HCT116 (cell line): Measurements from ENCODE around the gene TSPAN5. TPM values are rescaled to one million over a fixed set of nuclear protein-coding genes. Genes with fewer than 3 reads are reported as not detected.

Source experiments
- ATAC-seq: fragments of 200-7000 bp; cut with Tn5 transposase; 2 replicates; pipeline ENCODE4 v1.9.1; 2020; ENCODE audit warnings: mild to moderate bottlenecking, moderate library complexity
- BruUV-seq: library from RNA; stranded (reverse); fragments of 400-500 nt; replicated peaks from 2 replicates; lab custom pipeline; 2021; lab: Mats Ljungman, UMichigan
- CTCF ChIA-PET: fragments of 300-600 bp; sonication (Branson Sonifier 250); formaldehyde crosslinking; loops from one replicate; lab custom pipeline; 2021; ENCODE audit warnings: antibody characterized with exemption; lab: Charles Lee
- POLR2A ChIA-PET: fragments of 300-600, 350-600 bp; sonication (Branson Sonifier 250); formaldehyde crosslinking; loops from one replicate; lab custom pipeline; 2021; ENCODE audit warnings: antibody characterized with exemption; lab: Charles Lee
- RAD21 ChIA-PET, 2 experiments: fragments of 300-600 bp; sonication (Branson Sonifier 250); formaldehyde crosslinking; loops; one replicate each; lab custom pipeline; 2023; ENCODE audit warnings: low total read pairs in 2 of 2; ENCODE audit not compliant: uncharacterized antibody in 2 of 2, unreplicated experiment in 2 of 2, low non-redundant PET in 1 of 2; lab: Charles Lee
- DNase-seq: peaks from one replicate; pipeline ENCODE4 v3.0.0-alpha.2; 2010; ENCODE audit warnings: low read depth, low spot score
- H2AFZ ChIP-seq: fragments of 200-600 bp; shearing (Covaris generic), sonication (generic); 2 replicates; pipeline ENCODE4 v1.6.1; 2017; ENCODE audit warnings: low read depth, mixed run types, mixed read lengths, antibody characterized with exemption, low read length; ENCODE audit not compliant: poor library complexity, severe bottlenecking
- H3K27ac ChIP-seq: 2 replicates; pipeline ENCODE4 v1.5.1; 2012; ENCODE audit warnings: low read depth, low read length
- H3K27me3 ChIP-seq: fragments of 200-600 bp; sonication (generic); 2 replicates; pipeline ENCODE4 v1.6.1; 2016; ENCODE audit warnings: mixed run types, low read length, mixed read lengths; ENCODE audit not compliant: insufficient read depth
- H3K36me3 ChIP-seq, 2 experiments: fragments of 200-500 bp in 1 of 2; fragments of 200-600 bp in 1 of 2; sonication (Bioruptor generic) in 1 of 2; sonication (generic) in 1 of 2; 2 replicates each; pipeline versions ENCODE4 v1.5.1 to v1.6.1; 2014 to 2016; ENCODE audit warnings: low read length in 2 of 2, inconsistent platforms in 1 of 2, mixed read lengths in 1 of 2, mixed run types in 1 of 2; ENCODE audit not compliant: insufficient read depth in 2 of 2, control insufficient read depth in 1 of 2
- H3K4me1 ChIP-seq, 2 experiments: fragments of 200-600 bp in 1 of 2; sonication (generic) in 1 of 2; 2 replicates each; pipeline versions ENCODE4 v1.5.1 to v1.6.1; 2012 to 2017; ENCODE audit warnings: low read length in 2 of 2, inconsistent platforms in 1 of 2, mild to moderate bottlenecking in 1 of 2, mixed read lengths in 1 of 2, mixed run types in 1 of 2, moderate library complexity in 1 of 2; ENCODE audit not compliant: insufficient read depth in 2 of 2, control insufficient read depth in 1 of 2
- H3K4me2 ChIP-seq: fragments of 200-600 bp; sonication (generic); 2 replicates; pipeline ENCODE4 v1.6.1; 2017; ENCODE audit warnings: mixed run types, low read length, mixed read lengths
- H3K4me3 ChIP-seq, 2 experiments: fragments of 200-600 bp in 1 of 2; sonication (generic) in 1 of 2; replicated peaks in 1 of 2; 2 replicates each; pipeline ENCODE4 v1.5.1; 2011 to 2016; ENCODE audit warnings: low read length in 2 of 2, control low read depth in 1 of 2, low read depth in 1 of 2, mild to moderate bottlenecking in 1 of 2, mixed read lengths in 1 of 2, mixed run types in 1 of 2
- H3K79me2 ChIP-seq: fragments of 200-600 bp; sonication (generic); 2 replicates; pipeline ENCODE4 v1.6.1; 2017; ENCODE audit warnings: mild to moderate bottlenecking, mixed run types, low read length, moderate library complexity, mixed read lengths; ENCODE audit not compliant: insufficient read depth
- H3K9ac ChIP-seq: fragments of 200-600 bp; sonication (generic); 2 replicates; pipeline ENCODE4 v1.6.1; 2016; ENCODE audit warnings: low read length, mixed read lengths
- H3K9me2 ChIP-seq: fragments of 200-600 bp; sonication (generic), shearing (Covaris generic); 2 replicates; pipeline ENCODE4 v1.6.1; 2017; ENCODE audit warnings: mixed run types, mild to moderate bottlenecking, moderate library complexity; ENCODE audit not compliant: insufficient read depth
- H3K9me3 ChIP-seq, 2 experiments: fragments of 200-500 bp in 1 of 2; fragments of 200-600 bp in 1 of 2; sonication (Bioruptor generic) in 1 of 2; sonication (generic) in 1 of 2; 2 replicates each; pipeline ENCODE4 v1.6.1; 2014 to 2017; ENCODE audit warnings: low read length in 2 of 2, mixed read lengths in 2 of 2, inconsistent platforms in 1 of 2, low read depth in 1 of 2, mild to moderate bottlenecking in 1 of 2, mixed run types in 1 of 2, moderate library complexity in 1 of 2; ENCODE audit not compliant: control insufficient read depth in 1 of 2, insufficient read depth in 1 of 2
- H4K20me1 ChIP-seq: fragments of 200-600 bp; sonication (generic), shearing (Covaris generic); 2 replicates; pipeline ENCODE4 v1.6.1; 2017; ENCODE audit warnings: mixed run types, mild to moderate bottlenecking, moderate library complexity; ENCODE audit not compliant: insufficient read depth
- CBX3 ChIP-seq: IDR thresholded peaks from 2 replicates; pipeline ENCODE4 v1.6.1; 2012; ENCODE audit warnings: low read depth
- CEBPB ChIP-seq: IDR thresholded peaks from 2 replicates; pipeline ENCODE4 v1.6.1; 2012; ENCODE audit warnings: low read depth
- EGR1 ChIP-seq: IDR thresholded peaks from 2 replicates; pipeline ENCODE4 v1.6.1; 2012; ENCODE audit warnings: low read depth
- ELF1 ChIP-seq: IDR thresholded peaks from 2 replicates; pipeline ENCODE4 v1.6.1; 2012; ENCODE audit warnings: low read depth, borderline replicate concordance
- EZH2 ChIP-seq: fragments of 200-600 bp; sonication (generic); IDR thresholded peaks from 2 replicates; pipeline ENCODE4 v1.6.1; 2017; ENCODE audit warnings: antibody characterized with exemption, mixed run types
- EZH2phosphoT487 ChIP-seq: fragments of 200-600 bp; IDR thresholded peaks from 2 replicates; pipeline ENCODE4 v1.6.1; 2018; ENCODE audit warnings: antibody characterized with exemption, borderline replicate concordance
- RAD21 ChIP-seq: IDR thresholded peaks from 2 replicates; pipeline ENCODE4 v1.6.1; 2012; ENCODE audit warnings: low read depth, mild to moderate bottlenecking
- REST ChIP-seq: IDR thresholded peaks from 2 replicates; pipeline ENCODE4 v1.6.1; 2012; ENCODE audit warnings: low read depth
- SRF ChIP-seq: IDR thresholded peaks from 2 replicates; pipeline ENCODE4 v1.6.1; 2012; ENCODE audit warnings: low read depth
- YY1 ChIP-seq: IDR thresholded peaks from 2 replicates; pipeline ENCODE4 v1.6.1; 2011; ENCODE audit warnings: low read length, low read depth, moderate library complexity, mild to moderate bottlenecking; ENCODE audit not compliant: insufficient replicate concordance; ENCODE audit errors: extremely low read depth
- ZNF274 ChIP-seq: fragments of 200-500 bp; sonication (Bioruptor generic); IDR thresholded peaks from 2 replicates; pipeline ENCODE4 v1.6.1; 2014; ENCODE audit warnings: mild to moderate bottlenecking, low read depth, low read length, inconsistent platforms
- intact Hi-C: fragments of 100-400 bp; cut with micrococcal nuclease; formaldehyde crosslinking; loops from 2 replicates; pipeline ENCODE4 v1.10.0; 2022
- total RNA-seq: library from RNA; stranded (reverse); gene quantifications from one replicate; pipeline ENCODE4 v1.2.1, GENCODE V29; 2021; ENCODE audit not compliant: unreplicated experiment
- TF ChIP-seq, protein P1 (sequence below): IDR thresholded peaks from 2 replicates; pipeline ENCODE4 v1.6.1; 2012
- TF ChIP-seq, protein P2 (sequence below): IDR thresholded peaks from 2 replicates; pipeline ENCODE4 v1.6.1; 2011; ENCODE audit warnings: mild to moderate bottlenecking, low read length, moderate library complexity; ENCODE audit not compliant: insufficient replicate concordance; ENCODE audit errors: extremely low read depth

The TSPAN5 gene
- total RNA-seq, 1 experiment from 2014 or later, result 56.8 TPM

DNA sequence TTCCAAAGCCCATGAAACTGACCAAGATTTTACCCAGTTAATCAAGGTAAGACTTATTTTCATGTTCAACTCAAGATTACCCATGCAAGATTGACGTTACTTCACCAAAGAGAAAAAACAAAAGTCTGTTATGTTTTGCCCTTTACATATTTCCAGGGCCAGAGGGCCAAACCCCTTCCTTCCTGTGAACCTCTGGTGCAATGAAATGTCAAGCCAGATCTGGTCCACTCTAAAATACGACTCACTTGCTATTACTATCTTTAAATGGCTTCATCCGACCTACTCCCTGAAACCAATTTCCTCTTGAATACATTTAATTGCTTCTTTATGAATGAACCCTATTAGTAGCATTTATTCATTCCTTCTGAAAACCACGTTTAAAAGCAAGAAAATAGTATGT, 33.0 kb downstream of the TSPAN5 start:
- intact Hi-C loops, result loop anchor here (10.0 kb wide), 2 partner anchors 111 to 161 kb away; no protein-coding TSS in a partner anchor
- Histone ChIP-seq H4K20me1 (no peaks in the 10 kb centered on the region), H3K27ac (peak overlapping the region; percentile 87), H3K36me3 (no peaks in the 10 kb centered on the region)
- POLR2A ChIA-PET, result no interaction called here
- TF ChIP-seq CBX3, result no peak
- TF ChIP-seq EZH2, result no peak
- TF ChIP-seq EGR1, result no peak
- TF ChIP-seq SRF, result no peak
- TF ChIP-seq, protein P1, sequence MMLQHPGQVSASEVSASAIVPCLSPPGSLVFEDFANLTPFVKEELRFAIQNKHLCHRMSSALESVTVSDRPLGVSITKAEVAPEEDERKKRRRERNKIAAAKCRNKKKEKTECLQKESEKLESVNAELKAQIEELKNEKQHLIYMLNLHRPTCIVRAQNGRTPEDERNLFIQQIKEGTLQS, result no peak
- TF ChIP-seq CEBPB, result no peak
- TF ChIP-seq ELF1, result no peak
- TF ChIP-seq, all 23 proteins: peak for 0
- peak overlapping the region; percentile 76 for H3K4me2 ChIP-seq
- H3K79me2 ChIP-seq, result peaks cover 96% of the 10 kb centered on the region
- CTCF ChIA-PET, result no interaction called here
- peaks cover 70 to 95% of the 10 kb centered on the region in 2 experiments for H3K4me1 ChIP-seq
- H3K27me3 ChIP-seq, result no peaks in the 10 kb centered on the region
- BruUV-seq, result no TSS peak
- peak overlapping the region in 1 of 2 experiments; percentile 37; a peak in 2 of 4 replicates for H3K4me3 ChIP-seq
- RAD21 ChIA-PET, result no interaction called here
- no peak for ATAC-seq
- DNase-seq, result no peak
- no peaks in the 10 kb centered on the region for H3K9me2 ChIP-seq
- H3K9ac ChIP-seq, result peak overlapping the region; percentile 52
- H3K9me3 ChIP-seq, result no peaks in the 10 kb centered on the region
- no peak overlapping the region for H2AFZ ChIP-seq

- RAD21 ChIA-PET, result no interaction called here
- peaks cover 67 to 95% of the 10 kb centered on the region in 2 experiments for H3K4me1 ChIP-seq
- H2AFZ ChIP-seq, result no peak overlapping the region
- H3K27me3 ChIP-seq, result no peaks in the 10 kb centered on the region
- intact Hi-C loops, result loop anchor here (10.0 kb wide), 2 partner anchors 110 to 160 kb away; no protein-coding TSS in a partner anchor
- no peaks in the 10 kb centered on the region for H4K20me1 ChIP-seq
- CTCF ChIA-PET, result no interaction called here
- DNase-seq (no peak), ATAC-seq (no peak)
- H3K9me3 ChIP-seq, result no peaks in the 10 kb centered on the region
- H3K36me3 ChIP-seq, result no peaks in the 10 kb centered on the region
- H3K9me2 ChIP-seq, result no peaks in the 10 kb centered on the region
- peak overlapping the region; percentile 76 for H3K4me2 ChIP-seq
- H3K79me2 ChIP-seq, result peaks cover 96% of the 10 kb centered on the region
- H3K9ac ChIP-seq, result peak overlapping the region; percentile 23; the same call in 1 of the 2 replicates
- H3K27ac ChIP-seq, result peak overlapping the region; percentile 87
- POLR2A ChIA-PET, result no interaction called here
- no TSS peak for BruUV-seq
- H3K4me3 ChIP-seq, result no peak overlapping the region
- TF ChIP-seq YY1 (no peak), CEBPB (no peak), EZH2phosphoT487 (no peak), ZNF274 (no peak), CBX3 (no peak), RAD21 (no peak), REST (no peak)
- TF ChIP-seq, protein P2, sequence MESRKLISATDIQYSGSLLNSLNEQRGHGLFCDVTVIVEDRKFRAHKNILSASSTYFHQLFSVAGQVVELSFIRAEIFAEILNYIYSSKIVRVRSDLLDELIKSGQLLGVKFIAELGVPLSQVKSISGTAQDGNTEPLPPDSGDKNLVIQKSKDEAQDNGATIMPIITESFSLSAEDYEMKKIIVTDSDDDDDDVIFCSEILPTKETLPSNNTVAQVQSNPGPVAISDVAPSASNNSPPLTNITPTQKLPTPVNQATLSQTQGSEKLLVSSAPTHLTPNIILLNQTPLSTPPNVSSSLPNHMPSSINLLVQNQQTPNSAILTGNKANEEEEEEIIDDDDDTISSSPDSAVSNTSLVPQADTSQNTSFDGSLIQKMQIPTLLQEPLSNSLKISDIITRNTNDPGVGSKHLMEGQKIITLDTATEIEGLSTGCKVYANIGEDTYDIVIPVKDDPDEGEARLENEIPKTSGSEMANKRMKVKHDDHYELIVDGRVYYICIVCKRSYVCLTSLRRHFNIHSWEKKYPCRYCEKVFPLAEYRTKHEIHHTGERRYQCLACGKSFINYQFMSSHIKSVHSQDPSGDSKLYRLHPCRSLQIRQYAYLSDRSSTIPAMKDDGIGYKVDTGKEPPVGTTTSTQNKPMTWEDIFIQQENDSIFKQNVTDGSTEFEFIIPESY, result no peak
These were observed 33.8 kb downstream of the TSPAN5 start for GRCh38 chr4:98624642-98625041.
